LNCaP clone FGC (cell line): ENCODE measurements around the gene SORL1.

Experiments used
- DNase-seq: peaks from one replicate; pipeline ENCODE4 v3.0.0-alpha.2; 2011; ENCODE audit warnings: low read depth
- H3K4me3 ChIP-seq: 2 replicates; pipeline ENCODE4 v1.5.1; 2011; ENCODE audit warnings: mild to moderate bottlenecking, low read depth, low read length, control low read depth
- CTCF ChIP-seq: IDR thresholded peaks from 2 replicates; pipeline ENCODE4 v1.5.1; 2012; ENCODE audit warnings: mild to moderate bottlenecking; ENCODE audit not compliant: control insufficient read depth, insufficient read depth; ENCODE audit errors: extremely low read depth

The SORL1 gene

DNA sequence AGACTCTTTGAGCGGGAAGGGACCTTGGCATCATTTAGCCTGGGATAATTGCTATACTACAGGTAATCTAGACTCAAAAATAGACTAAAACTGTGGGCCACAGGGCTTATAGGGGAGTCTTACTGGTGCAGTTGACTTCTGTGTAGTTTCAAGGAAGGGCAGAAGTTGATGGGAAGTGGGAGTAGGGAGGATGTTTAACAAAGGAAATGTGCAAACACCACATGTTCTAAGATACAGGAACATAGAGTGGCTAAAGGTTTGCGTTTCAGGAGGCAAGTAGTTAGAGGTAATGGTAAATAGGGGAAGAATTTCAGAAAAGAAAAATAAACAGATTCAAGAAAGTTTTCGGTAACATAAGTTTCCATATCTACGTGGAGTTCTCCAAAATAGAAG is 14.4 kb upstream of the SORL1 start:
- no peak for DNase-seq
- TF ChIP-seq CTCF: no peak
- H3K4me3 ChIP-seq: no peak overlapping the region

- DNase-seq: no peak
- no peak for TF ChIP-seq CTCF
- no peak overlapping the region for H3K4me3 ChIP-seq
Measured at GRCh38 chr11:121439337-121439736, 12.8 kb upstream of the SORL1 start.

DNA sequence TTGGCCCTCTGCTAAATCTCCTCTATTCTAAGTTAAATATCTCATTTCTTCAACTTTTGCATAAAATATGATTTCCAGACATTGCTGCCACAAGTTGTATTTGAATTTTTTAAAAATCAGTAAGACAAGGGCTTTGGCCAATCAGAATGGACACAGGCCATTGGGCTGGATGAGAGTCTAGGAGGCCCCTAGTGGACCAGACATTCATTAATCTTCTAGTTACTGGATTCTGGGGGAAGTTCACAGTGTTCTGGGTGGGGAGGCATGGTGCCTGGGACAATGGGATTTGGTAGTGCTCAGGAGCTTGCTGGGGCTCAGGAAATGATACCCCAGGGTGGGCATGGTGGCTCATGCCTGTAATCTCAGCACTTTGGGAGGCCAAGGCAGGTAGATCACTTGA is 12.4 kb upstream of the SORL1 start:
- no peak for TF ChIP-seq CTCF
- H3K4me3 ChIP-seq: no peak overlapping the region
- DNase-seq: no peak

DNA sequence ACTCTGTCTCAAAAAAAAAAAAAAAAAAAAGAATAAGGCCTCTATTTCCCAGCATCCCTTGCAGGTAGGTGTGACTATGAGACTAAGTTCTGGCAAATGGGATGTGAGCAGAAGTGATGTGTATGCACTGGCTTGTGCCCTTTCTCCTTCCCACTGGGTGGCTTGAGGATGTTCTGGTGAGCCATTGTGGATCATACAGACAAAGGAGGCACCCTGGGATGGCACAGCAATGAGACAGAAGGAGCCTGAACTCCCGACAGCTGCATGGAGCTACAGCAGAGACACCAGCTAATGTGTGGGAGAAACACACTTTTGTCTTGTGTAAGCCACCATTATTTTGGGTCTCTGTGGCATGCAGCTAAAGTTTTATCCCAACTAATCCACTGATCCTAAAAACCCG is 10.6 kb upstream of the SORL1 start:
- TF ChIP-seq CTCF: no peak
- no peak for DNase-seq
- H3K4me3 ChIP-seq: no peak overlapping the region

DNA sequence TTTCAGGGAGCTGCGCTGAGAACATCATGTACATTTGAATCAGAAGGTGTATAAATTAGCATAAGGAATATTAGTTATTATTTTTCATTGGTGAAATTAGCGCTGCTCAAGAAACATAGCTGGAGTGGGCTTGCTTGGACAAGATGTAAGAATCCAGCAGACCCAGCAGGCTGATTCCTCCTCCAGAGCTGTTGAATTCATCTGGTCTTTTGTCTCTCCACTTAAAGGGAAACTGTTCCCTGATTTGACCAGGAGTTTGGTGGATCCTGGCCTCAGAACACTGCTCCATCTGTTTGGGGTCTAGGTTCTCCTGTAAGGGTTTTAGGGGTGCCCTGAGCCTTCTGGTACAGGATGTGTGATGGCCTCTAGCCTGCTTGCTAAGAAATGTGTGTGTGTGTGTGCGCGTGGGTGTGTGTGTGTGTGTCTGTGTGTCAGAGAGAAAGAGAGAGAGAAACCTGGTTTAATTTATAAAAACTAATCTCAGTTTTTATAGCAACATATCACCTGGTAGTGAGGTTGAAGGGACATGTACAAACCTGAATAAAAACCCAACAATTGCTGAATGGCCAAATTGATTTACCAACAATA is 8.3 kb upstream of the SORL1 start:
- no peak for DNase-seq
- H3K4me3 ChIP-seq: no peak overlapping the region
- TF ChIP-seq CTCF: no peak

- DNase-seq: no peak
- H3K4me3 ChIP-seq: no peak overlapping the region
- no peak for TF ChIP-seq CTCF
Measured at GRCh38 chr11:121444526-121444925, 7.6 kb upstream of the SORL1 start.

GRCh38 chr11:121445071-121445768 is 6.9 kb upstream of the SORL1 start:
- no peak for TF ChIP-seq CTCF
- H3K4me3 ChIP-seq: no peak overlapping the region
- DNase-seq: no peak
